Activated effector memory CD4-positive, alpha-beta T cell treated with Interleukin-2 at 50 U/mL for 16 hours (primary cell): ENCODE results near the gene TMEM131.
"Not testable (repeated sequence)": the region's sequence is repeated elsewhere in the genome, so short reads cannot be mapped to it uniquely, and the experiment has no call there.

Experiments
- DNase-seq: peaks from one replicate; pipeline ENCODE4 v3.0.0-alpha.2; 2020

The TMEM131 gene

GRCh38 chr2:97718051-97718882 is 277.5 kb downstream of the TMEM131 start:
- DNase-seq = peak; percentile 73

GRCh38 chr2:97717613-97717995 is 278.1 kb downstream of the TMEM131 start:
- DNase-seq = no peak

- no peak for DNase-seq
Measured at GRCh38 chr2:97716695-97717612, 278.8 kb downstream of the TMEM131 start.

GRCh38 chr2:97715951-97716694 is 279.6 kb downstream of the TMEM131 start:
- DNase-seq = no peak

- DNase-seq = no peak
Measured at GRCh38 chr2:97714950-97715652, 280.6 kb downstream of the TMEM131 start.

- no peak for DNase-seq
Measured at GRCh38 chr2:97714084-97714949, 281.4 kb downstream of the TMEM131 start.

- peak; percentile 61 for DNase-seq
Measured at GRCh38 chr2:97713296-97714083, 282.3 kb downstream of the TMEM131 start, which contains the start of gene ZAP70. Gene ZAP70 (plus strand): TSS chr2:97713576. CDS start chr2:97724037, 10,461 bp downstream.

GRCh38 chr2:97712693-97713295 is 283.0 kb downstream of the TMEM131 start:
- DNase-seq = no peak

GRCh38 chr2:97712175-97712574 is 283.6 kb downstream of the TMEM131 start:
- DNase-seq = not testable (repeated sequence)

GRCh38 chr2:97711394-97711711 is 284.4 kb downstream of the TMEM131 start:
- DNase-seq = no peak

GRCh38 chr2:97708608-97709007 is 287.1 kb downstream of the TMEM131 start:
- DNase-seq = no peak

- no peak for DNase-seq
Measured at GRCh38 chr2:97708048-97708380, 287.7 kb downstream of the TMEM131 start.

- no peak for DNase-seq
Measured at GRCh38 chr2:97707362-97708047, 288.2 kb downstream of the TMEM131 start.

GRCh38 chr2:97706708-97707345 is 288.9 kb downstream of the TMEM131 start:
- DNase-seq = no peak
